Right ventricle myocardium inferior (tissue), 1 donor: ENCODE data around the gene SNRNP35. TPM values are rescaled to one million over a fixed set of nuclear protein-coding genes. Genes with fewer than 3 reads are reported as not detected.
"Not testable (repeated sequence)": the region's sequence is repeated elsewhere in the genome, so short reads cannot be mapped to it uniquely, and the experiment has no call there.

Experiments used
- ATAC-seq: fragments of 200-7000 bp; cut with Tn5 transposase; one replicate; pipeline ENCODE4 v1.9.1; 2020; ENCODE audit warnings: mild to moderate bottlenecking, moderate library complexity
- DNase-seq: peaks from one replicate; pipeline ENCODE4 v3.0.0; 2021; ENCODE audit errors: missing footprints
- intact Hi-C: fragments of 100-400 bp; cut with DNase I; formaldehyde crosslinking; loops from one replicate; pipeline ENCODE4 v1.11.0; 2022
- long read RNA-seq: library from polyadenylated mRNA; unstranded; transcript quantifications from one replicate; pipeline ENCODE4 v2.0.0, GENCODE V29; 2021
- total RNA-seq: library from RNA; stranded (reverse); fragmentation: NEBNext Ultra II Directional; extraction: Animal tissue kit (Norgen Biotek cat#: 25700); gene quantifications from one replicate; pipeline ENCODE4 v1.2.1, GENCODE V29; 2021
- donor health status: DM: no; HTN: yes; CAD: no; lungs with severe emphysema.

The SNRNP35 gene
- 23.0 TPM for total RNA-seq
- long read RNA-seq, transcript SNRNP35-203 (2 exons, 1,975 nt) = major isoform, 18 of 22 reads
- long read RNA-seq, partial matches to known transcripts = 0 of 22 reads
- long read RNA-seq, other reads (novel, unspliced or antisense) = 4 of 22 reads

DNA sequence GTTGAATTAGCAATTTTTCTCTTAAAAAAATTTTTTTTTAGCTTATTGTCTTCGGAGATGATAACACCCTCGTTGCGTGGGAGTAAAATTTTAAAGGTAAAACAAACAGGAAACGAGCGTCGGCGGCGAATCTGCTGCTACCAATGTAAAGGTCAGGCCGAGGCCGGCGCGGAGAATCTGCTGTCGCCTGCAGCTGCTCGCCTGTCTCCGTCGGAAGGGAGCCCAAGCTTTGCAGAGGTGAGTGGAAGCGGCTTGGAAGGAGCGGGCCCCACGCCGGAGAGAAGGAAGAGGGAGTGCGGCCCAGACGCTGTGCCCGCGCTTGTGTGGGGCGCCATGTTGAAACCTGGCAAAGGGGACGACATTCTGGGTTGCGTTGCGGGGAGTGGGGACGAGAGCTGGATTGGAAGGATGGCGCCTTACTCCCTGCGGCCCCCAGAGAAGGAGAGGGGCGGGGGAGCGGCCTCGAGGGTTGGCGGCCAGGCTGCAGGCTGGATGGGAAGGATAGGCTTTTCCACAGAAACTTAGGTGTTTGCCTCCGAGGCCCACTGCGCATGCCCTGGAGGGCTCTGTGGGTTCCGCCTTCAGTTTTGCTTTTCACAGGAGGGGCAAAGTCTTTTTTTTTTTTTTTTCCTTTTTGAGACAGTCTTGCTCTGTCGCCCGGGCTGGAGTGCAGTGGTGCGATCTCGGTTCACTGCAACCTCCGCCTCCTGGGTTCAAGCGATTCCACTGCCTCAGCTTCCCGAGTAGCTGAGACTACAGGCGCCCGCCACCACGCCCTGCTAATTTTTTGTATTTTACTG lies at the start of gene SNRNP35:
SNRNP35 (plus strand) TSS at position 160 of the 800 bp plus-strand sequence. CDS start 7,402 bp downstream, outside the sequence.
- ATAC-seq = peak; percentile 80
- peak; percentile 93 for DNase-seq
- intact Hi-C loops = loop anchor here (5.0 kb wide), 4 partner anchors 71 to 124 kb away; partner anchors contain the start of genes RILPL1 and TMED2

DNA sequence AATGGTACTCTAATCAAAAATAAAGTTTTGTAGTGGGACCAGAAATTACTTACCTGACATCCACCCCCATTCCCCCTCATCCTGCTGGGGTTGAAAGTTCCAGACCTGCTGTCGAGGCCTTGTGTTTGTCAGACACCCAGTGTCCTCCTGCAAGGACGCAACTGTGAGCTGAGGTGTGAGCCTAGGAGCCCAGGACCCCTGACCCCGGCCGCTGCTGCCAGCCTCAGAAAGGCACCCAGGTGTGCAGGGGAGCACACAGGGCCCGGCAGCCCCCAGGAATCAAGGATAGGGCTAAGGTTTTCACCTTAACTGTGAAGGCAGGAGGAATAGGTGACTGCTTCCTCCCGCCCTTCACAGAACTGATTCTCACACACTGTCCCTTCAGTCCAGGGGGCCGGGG lies 49.3 kb upstream of the SNRNP35 start:
- DNase-seq, intact Hi-C loops, ATAC-seq: not testable (repeated sequence)

- ATAC-seq, DNase-seq, intact Hi-C loops: not testable (repeated sequence)
Measured at GRCh38 chr12:123409284-123410040, 48.5 kb upstream of the SNRNP35 start.

DNA sequence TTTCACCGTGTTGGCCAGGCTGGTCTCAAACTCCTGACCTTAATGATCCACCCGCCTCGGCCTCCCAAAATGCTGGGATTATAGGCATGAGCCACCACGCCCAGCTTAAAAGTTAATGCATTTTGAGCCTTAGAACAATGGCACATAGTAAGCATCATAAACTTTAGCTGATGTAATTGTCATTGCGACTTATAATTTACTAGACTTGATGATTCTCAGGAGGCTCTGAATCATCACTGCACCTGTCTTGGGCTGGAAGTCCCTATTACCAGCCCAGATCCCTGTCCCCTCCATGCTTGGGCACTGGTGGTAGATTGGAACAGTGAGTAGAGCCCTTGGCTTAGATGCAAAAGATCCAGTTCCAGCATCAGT lies 47.9 kb upstream of the SNRNP35 start:
- ATAC-seq (no peak), DNase-seq (no peak)
- intact Hi-C loops = no loop called here

DNA sequence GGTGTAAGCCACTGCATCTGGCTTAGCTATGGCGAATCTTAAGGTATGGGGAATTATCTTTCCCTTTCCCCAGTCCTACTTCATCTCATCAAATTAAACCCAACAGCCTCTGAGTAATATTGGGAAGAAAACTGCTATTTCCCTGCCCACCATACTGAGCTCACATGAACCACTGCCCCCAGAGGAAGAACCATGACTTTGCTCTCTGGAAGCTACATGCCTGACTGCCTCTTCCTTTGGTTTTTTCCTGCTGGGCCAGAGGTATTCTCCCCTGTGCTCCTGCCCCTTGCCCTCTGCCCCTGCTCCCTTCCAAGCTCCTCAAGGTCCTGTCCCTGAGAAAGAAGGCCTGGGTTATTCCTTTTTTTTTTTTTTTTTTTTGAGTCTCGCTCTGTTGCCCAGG lies 36.6 kb upstream of the SNRNP35 start:
- DNase-seq (no peak), ATAC-seq (no peak)
- intact Hi-C loops = no loop called here

- DNase-seq (no peak), ATAC-seq (no peak)
- intact Hi-C loops = no loop called here
Measured at GRCh38 chr12:123427036-123427769, 30.7 kb upstream of the SNRNP35 start.

DNA sequence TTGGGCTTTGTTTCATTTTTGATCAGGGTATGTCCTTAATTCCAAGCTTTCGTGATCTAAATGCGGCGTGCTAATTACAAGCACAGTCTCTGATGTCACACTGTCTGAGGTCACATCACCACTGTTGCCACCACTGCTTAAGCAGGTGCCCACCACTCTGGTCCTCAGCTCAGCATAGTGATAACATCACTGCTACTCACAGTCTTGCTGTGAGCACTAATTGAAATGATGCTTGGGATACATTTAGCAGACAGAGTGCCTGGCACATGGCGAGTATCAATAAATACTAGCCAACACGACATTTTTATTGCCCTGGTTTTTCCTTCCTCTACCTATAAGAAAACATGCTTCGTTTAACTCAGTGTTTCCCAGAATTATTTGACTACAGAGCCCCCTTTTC lies 29.3 kb upstream of the SNRNP35 start:
- intact Hi-C loops = no loop called here
- ATAC-seq (no peak), DNase-seq (no peak)

GRCh38 chr12:123429101-123429500 lies 28.8 kb upstream of the SNRNP35 start:
- ATAC-seq, intact Hi-C loops, DNase-seq: not testable (repeated sequence)

DNA sequence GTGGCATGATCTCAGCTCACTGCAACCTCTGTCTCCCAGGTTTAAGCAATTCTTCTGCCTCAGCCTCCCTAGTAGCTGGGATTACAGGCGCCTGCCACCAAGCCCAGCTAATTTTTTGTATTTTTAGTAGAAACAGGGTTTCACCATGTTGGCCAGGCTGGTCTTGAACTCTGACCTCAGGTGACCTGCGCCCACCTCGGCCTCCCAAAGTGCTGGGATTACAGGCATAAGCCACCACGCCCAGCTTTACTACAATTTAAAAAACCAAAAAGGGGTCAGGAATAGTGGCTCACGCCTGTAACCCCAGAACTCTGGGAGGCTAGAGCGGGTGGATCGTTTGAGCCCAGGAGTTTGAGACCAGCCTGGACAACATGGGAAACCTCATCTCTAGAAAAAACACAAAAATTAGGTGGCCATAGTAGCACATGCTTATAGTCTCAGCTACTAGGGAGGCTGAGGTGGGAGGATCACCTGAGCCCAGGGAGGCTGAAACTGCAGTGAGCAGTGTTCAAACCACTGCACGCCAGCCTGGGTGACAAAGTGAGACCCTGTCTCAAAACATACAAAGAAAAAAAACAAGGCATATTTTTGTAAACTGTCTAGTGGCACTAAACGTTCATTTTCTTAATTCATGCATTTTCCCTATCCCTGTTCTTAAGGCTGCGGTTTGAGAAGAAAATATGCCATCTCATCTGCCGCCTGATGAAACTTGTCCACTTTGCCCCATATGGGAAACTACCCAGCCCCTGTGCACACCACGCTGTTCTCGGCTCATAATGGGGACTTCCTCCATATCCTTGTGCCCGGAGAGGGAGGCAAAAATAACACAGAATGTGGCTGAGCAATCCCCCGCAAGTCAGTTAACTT lies 25.8 kb upstream of the SNRNP35 start:
- DNase-seq, ATAC-seq, intact Hi-C loops: not testable (repeated sequence)

- intact Hi-C loops = no loop called here
- DNase-seq (no peak), ATAC-seq (no peak)
Measured at GRCh38 chr12:123433615-123434014, 24.3 kb upstream of the SNRNP35 start.

GRCh38 chr12:123435636-123436016 lies 22.3 kb upstream of the SNRNP35 start:
- DNase-seq (no peak), ATAC-seq (no peak)
- intact Hi-C loops = no loop called here

GRCh38 chr12:123436017-123436964 lies 21.6 kb upstream of the SNRNP35 start, which contains the start of gene RILPL2:
Gene RILPL2 (minus strand): TSS chr12:123436684. CDS start chr12:123436420, 264 bp downstream.
- DNase-seq (peak; percentile 96), ATAC-seq (peak; percentile 97)
- intact Hi-C loops = no loop called here

DNA sequence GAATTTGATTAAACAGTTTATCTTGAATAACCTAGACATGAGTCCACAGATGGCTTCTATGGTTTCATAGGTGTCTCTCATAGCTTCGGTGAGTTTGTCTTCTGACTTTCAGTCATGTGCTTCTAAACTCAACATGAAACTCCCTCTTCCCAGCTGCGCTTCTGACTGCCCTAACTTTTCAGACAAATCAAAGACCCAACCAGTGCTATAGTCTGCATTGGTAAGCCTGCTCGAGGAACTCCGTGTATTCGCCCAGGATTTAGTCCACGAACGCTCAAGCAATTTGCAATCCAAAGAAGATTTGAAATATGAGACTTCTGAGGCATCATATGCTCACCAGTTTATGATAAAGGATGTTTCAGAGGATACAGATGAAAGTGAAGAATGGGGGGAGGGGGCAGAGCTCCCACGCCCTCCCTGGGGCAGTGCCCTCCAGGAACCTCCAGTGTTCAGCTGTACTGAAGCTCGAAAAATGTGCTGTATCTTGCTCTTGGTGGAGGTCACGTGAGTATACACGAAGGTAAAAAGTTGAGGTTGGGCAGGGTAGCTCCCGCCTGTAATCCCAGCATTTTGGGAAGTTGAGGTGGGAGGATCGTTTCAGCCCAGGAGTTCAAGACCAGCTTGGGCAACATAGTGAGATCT lies 16.3 kb upstream of the SNRNP35 start:
- intact Hi-C loops = no loop called here
- DNase-seq (no peak), ATAC-seq (no peak)

- intact Hi-C loops = no loop called here
- no peak for ATAC-seq
- DNase-seq = no peak
Measured at GRCh38 chr12:123442774-123443173, 15.2 kb upstream of the SNRNP35 start.

DNA sequence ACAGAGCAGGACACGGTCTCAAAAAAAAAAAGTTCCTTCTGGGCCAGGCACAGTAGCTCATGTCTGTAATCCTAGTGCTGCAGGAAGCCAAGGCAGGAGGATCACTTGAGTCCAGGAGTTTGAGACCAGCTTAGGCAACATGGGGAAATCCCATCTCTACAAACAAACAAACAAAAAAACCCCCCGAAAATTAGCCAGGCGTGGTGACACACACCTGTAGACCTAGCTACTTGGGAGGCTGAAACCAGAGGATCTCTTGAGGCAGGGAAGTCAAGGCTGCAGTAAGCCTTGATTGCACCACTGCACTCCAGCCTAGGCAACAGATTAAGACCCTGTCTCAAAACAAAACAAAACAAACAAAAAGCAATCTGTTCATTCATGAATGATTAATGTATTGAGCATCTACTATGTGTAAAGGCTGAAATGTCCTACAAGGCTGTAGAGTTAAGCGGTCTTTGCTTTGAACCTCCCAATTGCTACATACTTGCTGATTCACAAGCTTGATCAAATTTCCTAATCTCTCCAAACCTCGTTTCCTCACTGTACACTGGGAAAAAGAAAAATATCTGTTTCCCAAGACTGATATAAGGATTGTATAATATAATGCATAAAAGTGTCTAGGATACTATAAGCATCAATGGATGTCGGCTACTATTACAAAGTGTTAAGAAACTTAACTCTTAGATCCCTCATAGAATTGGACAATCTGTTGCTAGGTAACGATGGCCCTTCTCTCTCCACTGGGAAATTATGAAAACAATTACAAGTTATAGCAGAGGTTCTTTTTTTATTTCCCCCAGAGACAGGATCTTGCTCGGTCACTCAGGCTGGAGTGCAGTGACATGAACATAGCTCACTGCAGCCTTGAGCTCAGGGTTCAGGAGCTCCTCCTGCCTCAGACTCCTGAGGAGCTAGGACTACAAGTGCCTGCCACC lies 13.6 kb upstream of the SNRNP35 start:
- ATAC-seq (no peak), DNase-seq (no peak)
- intact Hi-C loops = no loop called here
